Measurements from ENCODE around the gene PERM1. TPM values are rescaled to one million over a fixed set of nuclear protein-coding genes. Genes with fewer than 3 reads are reported as not detected.
A peak's percentile ranks its signal among the peaks of the same experiment; 100 is the strongest.
"Not testable (repeated sequence)": the region's sequence is repeated elsewhere in the genome, so short reads cannot be mapped to it uniquely, and the experiment has no call there.

The PERM1 gene
- total RNA-seq, 1 donor from 2014 or later: 38.4 TPM

GRCh38 chr1:978069-978834, 3.6 kb downstream of the PERM1 start:
- DNase-seq: no peak

- not testable (repeated sequence) for DNase-seq
Observed at GRCh38 chr1:976791-977190, 5.1 kb downstream of the PERM1 start.

GRCh38 chr1:975896-976683, 5.8 kb downstream of the PERM1 start:
- DNase-seq: peak; percentile 60

GRCh38 chr1:975365-975764, 6.5 kb downstream of the PERM1 start:
- no peak for DNase-seq

- no peak for DNase-seq
Observed at GRCh38 chr1:974687-975328, 7.1 kb downstream of the PERM1 start.

- no peak for DNase-seq
Observed at GRCh38 chr1:974293-974640, 7.6 kb downstream of the PERM1 start.

- no peak for DNase-seq
Observed at GRCh38 chr1:973459-974292, 8.2 kb downstream of the PERM1 start.

- DNase-seq: no peak
Observed at GRCh38 chr1:972726-973458, 9.0 kb downstream of the PERM1 start.

GRCh38 chr1:971751-972506, 10.0 kb downstream of the PERM1 start:
- DNase-seq: no peak

GRCh38 chr1:970973-971730, 10.7 kb downstream of the PERM1 start:
- DNase-seq: no peak

- no peak for DNase-seq
Observed at GRCh38 chr1:970242-970972, 11.5 kb downstream of the PERM1 start.

- no peak for DNase-seq
Observed at GRCh38 chr1:969260-969855, 12.5 kb downstream of the PERM1 start.

- no peak for DNase-seq
Observed at GRCh38 chr1:967466-968343, 14.2 kb downstream of the PERM1 start.

GRCh38 chr1:966704-967300, 15.1 kb downstream of the PERM1 start:
- DNase-seq: peak; percentile 48

GRCh38 chr1:966135-966703, 15.7 kb downstream of the PERM1 start, which contains the start of gene PLEKHN1:
Gene PLEKHN1, plus strand, starts transcription at chr1:966482. Its CDS starts 50 bp downstream, at chr1:966532.
- DNase-seq: no peak

GRCh38 chr1:965526-966134, 16.3 kb downstream of the PERM1 start:
- DNase-seq: no peak

Measured in tongue (tissue), 2 donors.